AG20443 (cell line): ENCODE measurements around the gene PTPRU.
A peak's percentile ranks its signal among the peaks of the same experiment; 100 is the strongest.

ENCODE experiments used
- DNase-seq: peaks from one replicate; pipeline ENCODE4 v3.0.0; 2012; ENCODE audit warnings: low spot score, mixed read lengths

PTPRU gene

GRCh38 chr1:29267321-29268070, 31.2 kb downstream of the PTPRU start:
- DNase-seq: no peak

- DNase-seq: no peak
These were observed 33.1 kb downstream of the PTPRU start for GRCh38 chr1:29269382-29269781.

GRCh38 chr1:29270929-29271521, 34.7 kb downstream of the PTPRU start:
- DNase-seq: no peak

- DNase-seq: peak; percentile 91
These were observed 35.4 kb downstream of the PTPRU start for GRCh38 chr1:29271724-29272123.

- no peak for DNase-seq
These were observed 36.0 kb downstream of the PTPRU start for GRCh38 chr1:29272147-29272907.

- no peak for DNase-seq
These were observed 39.1 kb downstream of the PTPRU start for GRCh38 chr1:29275435-29275834.

GRCh38 chr1:29278124-29278523, 41.8 kb downstream of the PTPRU start:
- DNase-seq: no peak

GRCh38 chr1:29279406-29279805, 43.1 kb downstream of the PTPRU start:
- no peak for DNase-seq

GRCh38 chr1:29279951-29280391, 43.6 kb downstream of the PTPRU start:
- no peak for DNase-seq

GRCh38 chr1:29280409-29281131, 44.2 kb downstream of the PTPRU start:
- DNase-seq: no peak

- no peak for DNase-seq
These were observed 45.2 kb downstream of the PTPRU start for GRCh38 chr1:29281571-29281970.

GRCh38 chr1:29282135-29282923, 46.0 kb downstream of the PTPRU start:
- DNase-seq: no peak

- peak; percentile 80 for DNase-seq
These were observed 46.8 kb downstream of the PTPRU start for GRCh38 chr1:29282924-29283803.

GRCh38 chr1:29283804-29284195, 47.5 kb downstream of the PTPRU start:
- DNase-seq: no peak

GRCh38 chr1:29284286-29284960, 48.1 kb downstream of the PTPRU start:
- DNase-seq: no peak

- DNase-seq: no peak
These were observed 48.7 kb downstream of the PTPRU start for GRCh38 chr1:29284961-29285560.

- DNase-seq: no peak
These were observed 49.4 kb downstream of the PTPRU start for GRCh38 chr1:29285771-29286170.

GRCh38 chr1:29286194-29286767, 50.0 kb downstream of the PTPRU start:
- no peak for DNase-seq

- DNase-seq: no peak
These were observed 53.2 kb downstream of the PTPRU start for GRCh38 chr1:29289493-29289892.
